Measurements from ENCODE around the gene ITGAE. TPM values are rescaled to one million over a fixed set of nuclear protein-coding genes. Genes with fewer than 3 reads are reported as not detected.

ITGAE gene
- total and polyA plus RNA-seq, 2 experiments from 2014 or later, result 11.7 to 44.9 TPM

GRCh38 chr17:3773511-3773910 lies 27.5 kb downstream of the ITGAE start:
- no peak for ATAC-seq
- no peak overlapping the region for H3K4me3 Mint-ChIP-seq
- H3K4me3 ChIP-seq, result no peak overlapping the region

More at GRCh38 chr17:3773511-3773910, 27.5 kb downstream of the ITGAE start:
- H3K79me2 ChIP-seq (replicated peaks; ENCODE audit: insufficient read depth), result no peaks in the 10 kb centered on the region
- H3K36me3 ChIP-seq (ENCODE audit: insufficient read depth), result no peaks in the 10 kb centered on the region
- peaks cover 1% of the 10 kb centered on the region; the same call in 1 of the 3 replicates for H3K9me3 Mint-ChIP-seq
- no peak overlapping the region for H2AFZ ChIP-seq
- no peaks in the 10 kb centered on the region for H3K9me2 ChIP-seq (ENCODE audit: insufficient read depth)
- H3K4me1 ChIP-seq (ENCODE audit: insufficient read depth), result no peaks in the 10 kb centered on the region; the same call in 1 of the 2 replicates
- no peak overlapping the region for H3K27ac ChIP-seq (ENCODE audit: low read depth)
- H4K20me1 ChIP-seq (replicated peaks; ENCODE audit: insufficient read depth), result no peaks in the 10 kb centered on the region
- peaks cover 21% of the 10 kb centered on the region for H3K4me1 Mint-ChIP-seq
- no peaks in the 10 kb centered on the region for H3F3A ChIP-seq (replicated peaks; ENCODE audit: low read depth)
- no peaks in the 10 kb centered on the region for H3K36me3 Mint-ChIP-seq (ENCODE audit: low read depth)
- no peak for TF ChIP-seq CREB1 (CRISPR knock-in tag; IDR thresholded peaks at IDR 0.05; ENCODE audit: low read depth)
- TF ChIP-seq, protein P1, sequence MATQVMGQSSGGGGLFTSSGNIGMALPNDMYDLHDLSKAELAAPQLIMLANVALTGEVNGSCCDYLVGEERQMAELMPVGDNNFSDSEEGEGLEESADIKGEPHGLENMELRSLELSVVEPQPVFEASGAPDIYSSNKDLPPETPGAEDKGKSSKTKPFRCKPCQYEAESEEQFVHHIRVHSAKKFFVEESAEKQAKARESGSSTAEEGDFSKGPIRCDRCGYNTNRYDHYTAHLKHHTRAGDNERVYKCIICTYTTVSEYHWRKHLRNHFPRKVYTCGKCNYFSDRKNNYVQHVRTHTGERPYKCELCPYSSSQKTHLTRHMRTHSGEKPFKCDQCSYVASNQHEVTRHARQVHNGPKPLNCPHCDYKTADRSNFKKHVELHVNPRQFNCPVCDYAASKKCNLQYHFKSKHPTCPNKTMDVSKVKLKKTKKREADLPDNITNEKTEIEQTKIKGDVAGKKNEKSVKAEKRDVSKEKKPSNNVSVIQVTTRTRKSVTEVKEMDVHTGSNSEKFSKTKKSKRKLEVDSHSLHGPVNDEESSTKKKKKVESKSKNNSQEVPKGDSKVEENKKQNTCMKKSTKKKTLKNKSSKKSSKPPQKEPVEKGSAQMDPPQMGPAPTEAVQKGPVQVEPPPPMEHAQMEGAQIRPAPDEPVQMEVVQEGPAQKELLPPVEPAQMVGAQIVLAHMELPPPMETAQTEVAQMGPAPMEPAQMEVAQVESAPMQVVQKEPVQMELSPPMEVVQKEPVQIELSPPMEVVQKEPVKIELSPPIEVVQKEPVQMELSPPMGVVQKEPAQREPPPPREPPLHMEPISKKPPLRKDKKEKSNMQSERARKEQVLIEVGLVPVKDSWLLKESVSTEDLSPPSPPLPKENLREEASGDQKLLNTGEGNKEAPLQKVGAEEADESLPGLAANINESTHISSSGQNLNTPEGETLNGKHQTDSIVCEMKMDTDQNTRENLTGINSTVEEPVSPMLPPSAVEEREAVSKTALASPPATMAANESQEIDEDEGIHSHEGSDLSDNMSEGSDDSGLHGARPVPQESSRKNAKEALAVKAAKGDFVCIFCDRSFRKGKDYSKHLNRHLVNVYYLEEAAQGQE (IDR thresholded peaks at IDR 0.05; ENCODE audit: unreplicated experiment), result no peak
- no peak for TF ChIP-seq ZNF114 (CRISPR knock-in tag; IDR thresholded peaks at IDR 0.05)
- TF ChIP-seq, protein P2, sequence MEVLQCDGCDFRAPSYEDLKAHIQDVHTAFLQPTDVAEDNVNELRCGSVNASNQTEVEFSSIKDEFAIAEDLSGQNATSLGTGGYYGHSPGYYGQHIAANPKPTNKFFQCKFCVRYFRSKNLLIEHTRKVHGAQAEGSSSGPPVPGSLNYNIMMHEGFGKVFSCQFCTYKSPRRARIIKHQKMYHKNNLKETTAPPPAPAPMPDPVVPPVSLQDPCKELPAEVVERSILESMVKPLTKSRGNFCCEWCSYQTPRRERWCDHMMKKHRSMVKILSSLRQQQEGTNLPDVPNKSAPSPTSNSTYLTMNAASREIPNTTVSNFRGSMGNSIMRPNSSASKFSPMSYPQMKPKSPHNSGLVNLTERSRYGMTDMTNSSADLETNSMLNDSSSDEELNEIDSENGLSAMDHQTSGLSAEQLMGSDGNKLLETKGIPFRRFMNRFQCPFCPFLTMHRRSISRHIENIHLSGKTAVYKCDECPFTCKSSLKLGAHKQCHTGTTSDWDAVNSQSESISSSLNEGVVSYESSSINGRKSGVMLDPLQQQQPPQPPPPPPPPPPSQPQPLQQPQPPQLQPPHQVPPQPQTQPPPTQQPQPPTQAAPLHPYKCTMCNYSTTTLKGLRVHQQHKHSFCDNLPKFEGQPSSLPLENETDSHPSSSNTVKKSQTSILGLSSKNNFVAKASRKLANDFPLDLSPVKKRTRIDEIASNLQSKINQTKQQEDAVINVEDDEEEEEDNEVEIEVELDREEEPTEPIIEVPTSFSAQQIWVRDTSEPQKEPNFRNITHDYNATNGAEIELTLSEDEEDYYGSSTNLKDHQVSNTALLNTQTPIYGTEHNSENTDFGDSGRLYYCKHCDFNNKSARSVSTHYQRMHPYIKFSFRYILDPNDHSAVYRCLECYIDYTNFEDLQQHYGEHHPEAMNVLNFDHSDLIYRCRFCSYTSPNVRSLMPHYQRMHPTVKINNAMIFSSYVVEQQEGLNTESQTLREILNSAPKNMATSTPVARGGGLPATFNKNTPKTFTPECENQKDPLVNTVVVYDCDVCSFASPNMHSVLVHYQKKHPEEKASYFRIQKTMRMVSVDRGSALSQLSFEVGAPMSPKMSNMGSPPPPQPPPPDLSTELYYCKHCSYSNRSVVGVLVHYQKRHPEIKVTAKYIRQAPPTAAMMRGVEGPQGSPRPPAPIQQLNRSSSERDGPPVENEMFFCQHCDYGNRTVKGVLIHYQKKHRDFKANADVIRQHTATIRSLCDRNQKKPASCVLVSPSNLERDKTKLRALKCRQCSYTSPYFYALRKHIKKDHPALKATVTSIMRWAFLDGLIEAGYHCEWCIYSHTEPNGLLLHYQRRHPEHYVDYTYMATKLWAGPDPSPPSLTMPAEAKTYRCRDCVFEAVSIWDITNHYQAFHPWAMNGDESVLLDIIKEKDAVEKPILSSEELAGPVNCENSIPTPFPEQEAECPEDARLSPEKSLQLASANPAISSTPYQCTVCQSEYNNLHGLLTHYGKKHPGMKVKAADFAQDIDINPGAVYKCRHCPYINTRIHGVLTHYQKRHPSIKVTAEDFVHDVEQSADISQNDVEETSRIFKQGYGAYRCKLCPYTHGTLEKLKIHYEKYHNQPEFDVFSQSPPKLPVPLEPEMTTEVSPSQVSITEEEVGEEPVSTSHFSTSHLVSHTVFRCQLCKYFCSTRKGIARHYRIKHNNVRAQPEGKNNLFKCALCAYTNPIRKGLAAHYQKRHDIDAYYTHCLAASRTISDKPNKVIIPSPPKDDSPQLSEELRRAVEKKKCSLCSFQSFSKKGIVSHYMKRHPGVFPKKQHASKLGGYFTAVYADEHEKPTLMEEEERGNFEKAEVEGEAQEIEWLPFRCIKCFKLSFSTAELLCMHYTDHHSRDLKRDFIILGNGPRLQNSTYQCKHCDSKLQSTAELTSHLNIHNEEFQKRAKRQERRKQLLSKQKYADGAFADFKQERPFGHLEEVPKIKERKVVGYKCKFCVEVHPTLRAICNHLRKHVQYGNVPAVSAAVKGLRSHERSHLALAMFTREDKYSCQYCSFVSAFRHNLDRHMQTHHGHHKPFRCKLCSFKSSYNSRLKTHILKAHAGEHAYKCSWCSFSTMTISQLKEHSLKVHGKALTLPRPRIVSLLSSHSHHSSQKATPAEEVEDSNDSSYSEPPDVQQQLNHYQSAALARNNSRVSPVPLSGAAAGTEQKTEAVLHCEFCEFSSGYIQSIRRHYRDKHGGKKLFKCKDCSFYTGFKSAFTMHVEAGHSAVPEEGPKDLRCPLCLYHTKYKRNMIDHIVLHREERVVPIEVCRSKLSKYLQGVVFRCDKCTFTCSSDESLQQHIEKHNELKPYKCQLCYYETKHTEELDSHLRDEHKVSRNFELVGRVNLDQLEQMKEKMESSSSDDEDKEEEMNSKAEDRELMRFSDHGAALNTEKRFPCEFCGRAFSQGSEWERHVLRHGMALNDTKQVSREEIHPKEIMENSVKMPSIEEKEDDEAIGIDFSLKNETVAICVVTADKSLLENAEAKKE (CRISPR knock-in tag; IDR thresholded peaks at IDR 0.05), result no peak
- TF ChIP-seq JUNB (IDR thresholded peaks at IDR 0.05; ENCODE audit: unreplicated experiment), result no peak
- TF ChIP-seq, protein P3, sequence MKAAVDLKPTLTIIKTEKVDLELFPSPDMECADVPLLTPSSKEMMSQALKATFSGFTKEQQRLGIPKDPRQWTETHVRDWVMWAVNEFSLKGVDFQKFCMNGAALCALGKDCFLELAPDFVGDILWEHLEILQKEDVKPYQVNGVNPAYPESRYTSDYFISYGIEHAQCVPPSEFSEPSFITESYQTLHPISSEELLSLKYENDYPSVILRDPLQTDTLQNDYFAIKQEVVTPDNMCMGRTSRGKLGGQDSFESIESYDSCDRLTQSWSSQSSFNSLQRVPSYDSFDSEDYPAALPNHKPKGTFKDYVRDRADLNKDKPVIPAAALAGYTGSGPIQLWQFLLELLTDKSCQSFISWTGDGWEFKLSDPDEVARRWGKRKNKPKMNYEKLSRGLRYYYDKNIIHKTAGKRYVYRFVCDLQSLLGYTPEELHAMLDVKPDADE (IDR thresholded peaks at IDR 0.05), result no peak
- TF ChIP-seq EZH2 (IDR thresholded peaks at IDR 0.05; ENCODE audit: low read depth, unreplicated experiment), result no peak
- no peak for TF ChIP-seq EZH2phosphoT487 (IDR thresholded peaks at IDR 0.05; ENCODE audit: unreplicated experiment)
- TF ChIP-seq CTCF (conservative IDR thresholded peaks at IDR 0.05; ENCODE audit: low read depth in 2 of 2), result no peak
- TF ChIP-seq STAT1 (IDR thresholded peaks at IDR 0.05; ENCODE audit: unreplicated experiment), result no peak
- no peak for TF ChIP-seq ZNF331 (CRISPR knock-in tag; IDR thresholded peaks at IDR 0.05; ENCODE audit: low read depth)
- TF ChIP-seq POLR2AphosphoS5 (IDR thresholded peaks at IDR 0.05; ENCODE audit: low read depth), result no peak
- TF ChIP-seq NANOG (IDR thresholded peaks at IDR 0.05; ENCODE audit: borderline replicate concordance), result no peak
- peaks cover 10% of the 10 kb centered on the region for H3K27me3 Mint-ChIP-seq (ENCODE audit: insufficient read depth, low read depth, poor library complexity)
- no peak overlapping the region for H3K4me2 ChIP-seq
- DNase-seq (ENCODE audit: low spot score), result no peak
- no peaks in the 10 kb centered on the region for H3K27me3 ChIP-seq (ENCODE audit: insufficient read depth)
- H3K27ac Mint-ChIP-seq, result no peak overlapping the region

Data from GM23338 (cell line).